Measurements from ENCODE around the gene EXOC4. TPM values are rescaled to one million over a fixed set of nuclear protein-coding genes. Genes with fewer than 3 reads are reported as not detected.

The EXOC4 gene
- total RNA-seq, 4 donors from 2014 or later: 36.6 to 64.0 (median 57.4) TPM

DNA sequence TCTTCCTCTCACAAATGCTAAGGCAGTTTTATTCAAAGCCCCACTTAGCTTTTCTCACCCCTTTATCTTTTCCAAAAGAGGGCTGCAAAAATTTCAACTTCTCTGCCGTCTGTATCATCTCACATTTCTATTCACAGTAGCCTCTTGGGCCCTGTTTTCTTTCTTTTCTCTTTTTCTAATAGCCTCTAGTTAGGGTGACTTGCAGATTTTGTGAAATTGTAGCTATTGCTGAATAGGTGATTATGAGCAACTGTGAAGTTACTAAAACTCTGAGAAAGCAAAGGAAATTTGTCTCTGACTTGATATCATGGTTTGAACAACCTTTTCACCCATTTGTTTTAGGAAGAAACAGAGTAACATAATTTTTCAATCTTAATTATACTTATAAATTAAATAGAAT lies 29.2 kb downstream of the EXOC4 start:
- no peaks in the 10 kb centered on the region for H3K9me3 ChIP-seq
- WGBS: 85% methylated on average over 1 of the region's 1 CpG

DNA sequence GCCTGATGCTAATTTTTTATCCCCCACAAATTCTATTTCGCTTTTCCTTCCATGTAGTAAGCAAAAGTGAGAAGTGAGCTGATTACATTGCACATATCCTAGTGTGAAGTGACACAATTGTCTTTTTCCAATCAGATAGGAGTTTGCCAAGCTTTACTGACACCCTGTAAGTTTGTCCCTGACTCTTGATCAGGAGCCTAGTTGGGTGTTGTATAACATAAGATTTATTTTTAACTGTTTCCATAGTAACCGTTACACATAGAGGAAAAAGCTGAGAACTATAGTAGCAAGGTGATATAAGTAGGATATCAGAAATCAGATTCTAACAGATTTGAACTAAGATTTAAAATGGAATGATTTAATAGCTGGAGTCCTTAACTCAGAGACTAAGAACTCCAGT lies 31.2 kb downstream of the EXOC4 start:
- DNase-seq (ENCODE audit: extremely low spot score): no peak
- Histone ChIP-seq H3K9me3 (no peaks in the 10 kb centered on the region), H3K4me3 (no peak overlapping the region), H3K27me3 (no peaks in the 10 kb centered on the region), H3K36me3 (peaks cover 0 to 18% (median 6%) of the 10 kb centered on the region in 4 donors), H3K4me1 (peaks cover 0 to 6% (median 0%) of the 10 kb centered on the region in 4 donors), H3K27ac (replicated peaks in 1 of 4) (no peak overlapping the region)
- WGBS: 85% methylated on average over 2 of the region's 2 CpGs
- TF ChIP-seq POLR2AphosphoS5 (IDR thresholded peaks at IDR 0.05): no peak
- TF ChIP-seq EP300 (IDR thresholded peaks at IDR 0.05): no peak
- no peak for TF ChIP-seq POLR2A (IDR thresholded peaks at IDR 0.05; ENCODE audit: low read depth)
- TF ChIP-seq, protein P1, sequence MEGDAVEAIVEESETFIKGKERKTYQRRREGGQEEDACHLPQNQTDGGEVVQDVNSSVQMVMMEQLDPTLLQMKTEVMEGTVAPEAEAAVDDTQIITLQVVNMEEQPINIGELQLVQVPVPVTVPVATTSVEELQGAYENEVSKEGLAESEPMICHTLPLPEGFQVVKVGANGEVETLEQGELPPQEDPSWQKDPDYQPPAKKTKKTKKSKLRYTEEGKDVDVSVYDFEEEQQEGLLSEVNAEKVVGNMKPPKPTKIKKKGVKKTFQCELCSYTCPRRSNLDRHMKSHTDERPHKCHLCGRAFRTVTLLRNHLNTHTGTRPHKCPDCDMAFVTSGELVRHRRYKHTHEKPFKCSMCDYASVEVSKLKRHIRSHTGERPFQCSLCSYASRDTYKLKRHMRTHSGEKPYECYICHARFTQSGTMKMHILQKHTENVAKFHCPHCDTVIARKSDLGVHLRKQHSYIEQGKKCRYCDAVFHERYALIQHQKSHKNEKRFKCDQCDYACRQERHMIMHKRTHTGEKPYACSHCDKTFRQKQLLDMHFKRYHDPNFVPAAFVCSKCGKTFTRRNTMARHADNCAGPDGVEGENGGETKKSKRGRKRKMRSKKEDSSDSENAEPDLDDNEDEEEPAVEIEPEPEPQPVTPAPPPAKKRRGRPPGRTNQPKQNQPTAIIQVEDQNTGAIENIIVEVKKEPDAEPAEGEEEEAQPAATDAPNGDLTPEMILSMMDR (IDR thresholded peaks at IDR 0.05): no peak
- intact Hi-C loops (cut with DNase I): no loop called here

More for the DNA sequence above, 29.2 kb downstream of the EXOC4 start:
- Histone ChIP-seq H3K36me3 (peaks cover 0 to 24% (median 8%) of the 10 kb centered on the region in 4 donors), H3K4me1 (peaks cover 0 to 6% (median 0%) of the 10 kb centered on the region in 4 donors), H3K27me3 (no peaks in the 10 kb centered on the region), H3K27ac (replicated peaks in 1 of 4) (no peak overlapping the region), H3K4me3 (no peak overlapping the region)
- TF ChIP-seq, protein P1 (IDR thresholded peaks at IDR 0.05): no peak
- no peak for TF ChIP-seq POLR2AphosphoS5 (IDR thresholded peaks at IDR 0.05)
- TF ChIP-seq EP300 (IDR thresholded peaks at IDR 0.05): no peak
- no peak for TF ChIP-seq POLR2A (IDR thresholded peaks at IDR 0.05; ENCODE audit: low read depth)
- intact Hi-C loops (cut with DNase I): no loop called here
- DNase-seq (ENCODE audit: extremely low spot score): no peak

DNA sequence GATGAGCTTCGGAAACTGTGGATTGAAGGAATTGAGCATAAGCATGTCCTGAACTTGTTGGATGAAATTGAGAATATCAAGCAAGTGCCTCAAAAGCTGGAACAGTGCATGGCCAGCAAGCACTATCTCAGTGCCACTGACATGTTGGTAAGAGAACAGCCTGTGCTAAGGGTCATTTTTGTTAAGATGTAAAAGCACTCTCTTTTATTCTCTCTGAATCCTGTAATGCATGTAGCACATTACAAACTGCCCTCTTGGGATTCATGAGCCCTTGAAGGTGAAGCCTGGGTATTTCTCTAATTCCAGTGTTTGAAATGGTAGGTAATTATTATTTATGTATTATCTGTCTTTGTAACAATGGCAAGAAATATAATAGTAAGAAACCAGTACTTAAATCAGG lies 36.1 kb downstream of the EXOC4 start:
- peaks cover 0 to 12% (median 3%) of the 10 kb centered on the region in 4 donors for H3K4me1 ChIP-seq
- no peaks in the 10 kb centered on the region for H3K27me3 ChIP-seq
- peaks cover 6 to 26% (median 19%) of the 10 kb centered on the region in 4 donors for H3K36me3 ChIP-seq
- 95% methylated on average over 1 of the region's 1 CpG for WGBS
- no peak for TF ChIP-seq POLR2AphosphoS5 (IDR thresholded peaks at IDR 0.05)
- no peak for TF ChIP-seq EP300 (IDR thresholded peaks at IDR 0.05)
- TF ChIP-seq, protein P1 (IDR thresholded peaks at IDR 0.05): no peak
- DNase-seq (ENCODE audit: extremely low spot score): no peak
- intact Hi-C loops (cut with DNase I): no loop called here
- no peak overlapping the region for H3K4me3 ChIP-seq
- no peaks in the 10 kb centered on the region for H3K9me3 ChIP-seq
- no peak overlapping the region for H3K27ac ChIP-seq (replicated peaks in 1 of 4)

DNA sequence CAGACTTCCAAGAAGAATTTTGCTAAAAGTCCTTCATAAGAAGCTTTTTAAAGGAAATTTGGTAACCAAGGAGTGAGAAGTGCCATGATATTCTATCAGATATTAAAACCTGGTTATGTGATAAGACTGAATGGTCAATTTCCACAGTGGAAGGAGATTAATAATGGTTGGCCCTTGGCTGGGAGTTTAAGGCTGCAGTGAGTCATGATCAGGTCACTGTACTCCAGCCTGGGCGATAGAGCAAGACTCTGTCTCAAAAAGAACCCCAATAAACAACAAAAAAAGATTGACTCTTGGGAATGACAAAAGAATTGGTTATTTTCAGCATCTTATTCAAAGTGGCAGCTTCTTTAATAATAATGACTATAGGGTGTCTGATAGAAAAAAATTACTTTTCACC lies 37.2 kb downstream of the EXOC4 start:
- intact Hi-C loops (cut with DNase I): no loop called here
- TF ChIP-seq, protein P1 (IDR thresholded peaks at IDR 0.05): no peak
- TF ChIP-seq POLR2A (IDR thresholded peaks at IDR 0.05; ENCODE audit: low read depth) (no peak), EP300 (IDR thresholded peaks at IDR 0.05) (no peak), POLR2AphosphoS5 (IDR thresholded peaks at IDR 0.05) (no peak)
- 100% methylated on average over 1 of the region's 1 CpG for WGBS

More for the DNA sequence above, 37.2 kb downstream of the EXOC4 start:
- Histone ChIP-seq H3K9me3 (no peaks in the 10 kb centered on the region), H3K4me1 (peaks cover 0 to 8% (median 3%) of the 10 kb centered on the region in 4 donors), H3K27ac (replicated peaks in 1 of 4) (no peak overlapping the region), H3K4me3 (no peak overlapping the region), H3K36me3 (peaks cover 6 to 26% (median 19%) of the 10 kb centered on the region in 4 donors), H3K27me3 (no peaks in the 10 kb centered on the region)
- no peak for DNase-seq (ENCODE audit: extremely low spot score)
